RCC 7860 (cell line): ENCODE data around the gene NF1.
"Not testable (repeated sequence)": the region's sequence is repeated elsewhere in the genome, so short reads cannot be mapped to it uniquely, and the experiment has no call there.

Source experiments
- DNase-seq: peaks from one replicate; pipeline ENCODE4 v3.0.0-alpha.2; 2015; ENCODE audit warnings: low spot score
- FAIRE-seq: peaks from 2 replicates; lab custom pipeline; 2012; peaks lifted over from hg19 to GRCh38; lab: Jason Lieb, UNC

NF1 gene

GRCh38 chr17:31094600-31095235 is at the start of gene NF1:
Gene NF1 (plus strand): TSS chr17:31094977. CDS start chr17:31095310, 333 bp downstream.
- FAIRE-seq (no peak), DNase-seq (peak; percentile 87)

- FAIRE-seq, DNase-seq: not testable (repeated sequence)
Measured at GRCh38 chr17:31046856-31047425, 47.8 kb upstream of the NF1 start.

- no peak for FAIRE-seq
- no peak for DNase-seq
Measured at GRCh38 chr17:31048142-31048541, 46.6 kb upstream of the NF1 start.

GRCh38 chr17:31048780-31049179 is 46.0 kb upstream of the NF1 start:
- DNase-seq = no peak
- FAIRE-seq = no peak

- peak; percentile 1 for DNase-seq
- no peak for FAIRE-seq
Measured at GRCh38 chr17:31050948-31051347, 43.8 kb upstream of the NF1 start.

- no peak for DNase-seq
- FAIRE-seq = no peak
Measured at GRCh38 chr17:31051506-31051905, 43.3 kb upstream of the NF1 start.

- FAIRE-seq (peak; percentile 86), DNase-seq (peak; percentile 87)
Measured at GRCh38 chr17:31052187-31052889, 42.4 kb upstream of the NF1 start.

GRCh38 chr17:31053071-31053470 is 41.7 kb upstream of the NF1 start:
- DNase-seq = no peak
- FAIRE-seq = no peak

- FAIRE-seq (no peak), DNase-seq (no peak)
Measured at GRCh38 chr17:31054761-31055160, 40.0 kb upstream of the NF1 start.

- no peak for DNase-seq
- FAIRE-seq = no peak
Measured at GRCh38 chr17:31058976-31059375, 35.8 kb upstream of the NF1 start.

- no peak for DNase-seq
- no peak for FAIRE-seq
Measured at GRCh38 chr17:31060791-31061550, 33.8 kb upstream of the NF1 start.

- no peak for FAIRE-seq
- DNase-seq = no peak
Measured at GRCh38 chr17:31061678-31062077, 33.1 kb upstream of the NF1 start.

- FAIRE-seq = no peak
- DNase-seq = no peak
Measured at GRCh38 chr17:31062346-31062745, 32.4 kb upstream of the NF1 start.

GRCh38 chr17:31064707-31065106 is 30.1 kb upstream of the NF1 start:
- no peak for FAIRE-seq
- no peak for DNase-seq

GRCh38 chr17:31067691-31068184 is 27.0 kb upstream of the NF1 start:
- DNase-seq (peak; percentile 80), FAIRE-seq (peak; percentile 80)

GRCh38 chr17:31068291-31068690 is 26.5 kb upstream of the NF1 start:
- FAIRE-seq (no peak), DNase-seq (peak; percentile 36)

GRCh38 chr17:31072186-31072585 is 22.6 kb upstream of the NF1 start:
- DNase-seq (no peak), FAIRE-seq (no peak)

GRCh38 chr17:31073411-31073810 is 21.4 kb upstream of the NF1 start:
- FAIRE-seq = no peak
- DNase-seq = no peak

- no peak for FAIRE-seq
Measured at GRCh38 chr17:31074772-31075555, 19.8 kb upstream of the NF1 start.

GRCh38 chr17:31078290-31078689 is 16.5 kb upstream of the NF1 start:
- FAIRE-seq = no peak
- no peak for DNase-seq

More at GRCh38 chr17:31074772-31075555, 19.8 kb upstream of the NF1 start:
- DNase-seq = peak; percentile 43
